ENCODE results near the gene ZSWIM3.

GRCh38 chr20:45813006-45813340 lies 44.4 kb upstream of the ZSWIM3 start:
- TF ChIP-seq CTCF (IDR thresholded peaks at IDR 0.05) (no peak), POLR2A (IDR thresholded peaks at IDR 0.05) (no peak)
